HCT116 (cell line): ENCODE data around the gene UCN3. TPM values are rescaled to one million over a fixed set of nuclear protein-coding genes. Genes with fewer than 3 reads are reported as not detected.

ENCODE experiments used
- ATAC-seq: fragments of 200-7000 bp; cut with Tn5 transposase; 2 replicates; pipeline ENCODE4 v1.9.1; 2020; ENCODE audit warnings: mild to moderate bottlenecking, moderate library complexity
- BruUV-seq: library from RNA; stranded (reverse); fragments of 400-500 nt; replicated peaks from 2 replicates; lab custom pipeline; 2021; lab: Mats Ljungman, UMichigan
- CTCF ChIA-PET: fragments of 300-600 bp; sonication (Branson Sonifier 250); formaldehyde crosslinking; loops from one replicate; lab custom pipeline; 2021; ENCODE audit warnings: antibody characterized with exemption; lab: Charles Lee
- POLR2A ChIA-PET: fragments of 300-600, 350-600 bp; sonication (Branson Sonifier 250); formaldehyde crosslinking; loops from one replicate; lab custom pipeline; 2021; ENCODE audit warnings: antibody characterized with exemption; lab: Charles Lee
- RAD21 ChIA-PET, 2 experiments: fragments of 300-600 bp; sonication (Branson Sonifier 250); formaldehyde crosslinking; loops; one replicate each; lab custom pipeline; 2023; ENCODE audit warnings: low total read pairs in 2 of 2; ENCODE audit not compliant: uncharacterized antibody in 2 of 2, unreplicated experiment in 2 of 2, low non-redundant PET in 1 of 2; lab: Charles Lee
- DNase-seq: peaks from one replicate; pipeline ENCODE4 v3.0.0-alpha.2; 2010; ENCODE audit warnings: low read depth, low spot score
- H2AFZ ChIP-seq: fragments of 200-600 bp; shearing (Covaris generic), sonication (generic); 2 replicates; pipeline ENCODE4 v1.6.1; 2017; ENCODE audit warnings: low read depth, mixed run types, mixed read lengths, antibody characterized with exemption, low read length; ENCODE audit not compliant: poor library complexity, severe bottlenecking
- H3K27ac ChIP-seq: 2 replicates; pipeline ENCODE4 v1.5.1; 2012; ENCODE audit warnings: low read depth, low read length
- H3K27me3 ChIP-seq: fragments of 200-600 bp; sonication (generic); 2 replicates; pipeline ENCODE4 v1.6.1; 2016; ENCODE audit warnings: mixed run types, low read length, mixed read lengths; ENCODE audit not compliant: insufficient read depth
- H3K36me3 ChIP-seq, 2 experiments: fragments of 200-500 bp in 1 of 2; fragments of 200-600 bp in 1 of 2; sonication (Bioruptor generic) in 1 of 2; sonication (generic) in 1 of 2; 2 replicates each; pipeline versions ENCODE4 v1.5.1 to v1.6.1; 2014 to 2016; ENCODE audit warnings: low read length in 2 of 2, inconsistent platforms in 1 of 2, mixed read lengths in 1 of 2, mixed run types in 1 of 2; ENCODE audit not compliant: insufficient read depth in 2 of 2, control insufficient read depth in 1 of 2
- H3K4me1 ChIP-seq, 2 experiments: fragments of 200-600 bp in 1 of 2; sonication (generic) in 1 of 2; 2 replicates each; pipeline versions ENCODE4 v1.5.1 to v1.6.1; 2012 to 2017; ENCODE audit warnings: low read length in 2 of 2, inconsistent platforms in 1 of 2, mild to moderate bottlenecking in 1 of 2, mixed read lengths in 1 of 2, mixed run types in 1 of 2, moderate library complexity in 1 of 2; ENCODE audit not compliant: insufficient read depth in 2 of 2, control insufficient read depth in 1 of 2
- H3K4me2 ChIP-seq: fragments of 200-600 bp; sonication (generic); 2 replicates; pipeline ENCODE4 v1.6.1; 2017; ENCODE audit warnings: mixed run types, low read length, mixed read lengths
- H3K4me3 ChIP-seq, 2 experiments: fragments of 200-600 bp in 1 of 2; sonication (generic) in 1 of 2; replicated peaks in 1 of 2; 2 replicates each; pipeline ENCODE4 v1.5.1; 2011 to 2016; ENCODE audit warnings: low read length in 2 of 2, control low read depth in 1 of 2, low read depth in 1 of 2, mild to moderate bottlenecking in 1 of 2, mixed read lengths in 1 of 2, mixed run types in 1 of 2
- H3K79me2 ChIP-seq: fragments of 200-600 bp; sonication (generic); 2 replicates; pipeline ENCODE4 v1.6.1; 2017; ENCODE audit warnings: mild to moderate bottlenecking, mixed run types, low read length, moderate library complexity, mixed read lengths; ENCODE audit not compliant: insufficient read depth
- H3K9ac ChIP-seq: fragments of 200-600 bp; sonication (generic); 2 replicates; pipeline ENCODE4 v1.6.1; 2016; ENCODE audit warnings: low read length, mixed read lengths
- H3K9me2 ChIP-seq: fragments of 200-600 bp; sonication (generic), shearing (Covaris generic); 2 replicates; pipeline ENCODE4 v1.6.1; 2017; ENCODE audit warnings: mixed run types, mild to moderate bottlenecking, moderate library complexity; ENCODE audit not compliant: insufficient read depth
- H3K9me3 ChIP-seq, 2 experiments: fragments of 200-500 bp in 1 of 2; fragments of 200-600 bp in 1 of 2; sonication (Bioruptor generic) in 1 of 2; sonication (generic) in 1 of 2; 2 replicates each; pipeline ENCODE4 v1.6.1; 2014 to 2017; ENCODE audit warnings: low read length in 2 of 2, mixed read lengths in 2 of 2, inconsistent platforms in 1 of 2, low read depth in 1 of 2, mild to moderate bottlenecking in 1 of 2, mixed run types in 1 of 2, moderate library complexity in 1 of 2; ENCODE audit not compliant: control insufficient read depth in 1 of 2, insufficient read depth in 1 of 2
- H4K20me1 ChIP-seq: fragments of 200-600 bp; sonication (generic), shearing (Covaris generic); 2 replicates; pipeline ENCODE4 v1.6.1; 2017; ENCODE audit warnings: mixed run types, mild to moderate bottlenecking, moderate library complexity; ENCODE audit not compliant: insufficient read depth
- ATF3 ChIP-seq: IDR thresholded peaks from 2 replicates; pipeline ENCODE4 v1.6.1; 2012
- CBX3 ChIP-seq: IDR thresholded peaks from 2 replicates; pipeline ENCODE4 v1.6.1; 2012; ENCODE audit warnings: low read depth
- CEBPB ChIP-seq: IDR thresholded peaks from 2 replicates; pipeline ENCODE4 v1.6.1; 2012; ENCODE audit warnings: low read depth
- EGR1 ChIP-seq: IDR thresholded peaks from 2 replicates; pipeline ENCODE4 v1.6.1; 2012; ENCODE audit warnings: low read depth
- EZH2 ChIP-seq: fragments of 200-600 bp; sonication (generic); IDR thresholded peaks from 2 replicates; pipeline ENCODE4 v1.6.1; 2017; ENCODE audit warnings: antibody characterized with exemption, mixed run types
- EZH2phosphoT487 ChIP-seq: fragments of 200-600 bp; IDR thresholded peaks from 2 replicates; pipeline ENCODE4 v1.6.1; 2018; ENCODE audit warnings: antibody characterized with exemption, borderline replicate concordance
- JUND ChIP-seq: IDR thresholded peaks from 2 replicates; pipeline ENCODE4 v1.6.1; 2012
- POLR2AphosphoS5 ChIP-seq: IDR thresholded peaks from 2 replicates; pipeline ENCODE4 v1.6.1; 2011; ENCODE audit warnings: mild to moderate bottlenecking, low read depth, low read length, moderate library complexity
- RAD21 ChIP-seq: IDR thresholded peaks from 2 replicates; pipeline ENCODE4 v1.6.1; 2012; ENCODE audit warnings: low read depth, mild to moderate bottlenecking
- REST ChIP-seq: IDR thresholded peaks from 2 replicates; pipeline ENCODE4 v1.6.1; 2012; ENCODE audit warnings: low read depth
- SP1 ChIP-seq: IDR thresholded peaks from 2 replicates; pipeline ENCODE4 v1.6.1; 2012; ENCODE audit warnings: low read depth
- SRF ChIP-seq: IDR thresholded peaks from 2 replicates; pipeline ENCODE4 v1.6.1; 2012; ENCODE audit warnings: low read depth
- TCF7L2 ChIP-seq: IDR thresholded peaks from 2 replicates; pipeline ENCODE4 v1.7.0; 2011; ENCODE audit warnings: borderline replicate concordance, inconsistent platforms; ENCODE audit not compliant: insufficient read depth, insufficient read length; ENCODE audit errors: extremely low read depth
- YY1 ChIP-seq: IDR thresholded peaks from 2 replicates; pipeline ENCODE4 v1.6.1; 2011; ENCODE audit warnings: low read length, low read depth, moderate library complexity, mild to moderate bottlenecking; ENCODE audit not compliant: insufficient replicate concordance; ENCODE audit errors: extremely low read depth
- ZBTB33 ChIP-seq: IDR thresholded peaks from 2 replicates; pipeline ENCODE4 v1.6.1; 2011; ENCODE audit warnings: mild to moderate bottlenecking, low read length, moderate library complexity; ENCODE audit not compliant: insufficient replicate concordance; ENCODE audit errors: extremely low read depth
- ZFX ChIP-seq: fragments of 450-650 bp; IDR thresholded peaks from 2 replicates; pipeline ENCODE4 v1.6.1; 2017
- ZNF274 ChIP-seq: fragments of 200-500 bp; sonication (Bioruptor generic); IDR thresholded peaks from 2 replicates; pipeline ENCODE4 v1.6.1; 2014; ENCODE audit warnings: mild to moderate bottlenecking, low read depth, low read length, inconsistent platforms
- intact Hi-C: fragments of 100-400 bp; cut with micrococcal nuclease; formaldehyde crosslinking; loops from 2 replicates; pipeline ENCODE4 v1.10.0; 2022
- total RNA-seq: library from RNA; stranded (reverse); gene quantifications from one replicate; pipeline ENCODE4 v1.2.1, GENCODE V29; 2021; ENCODE audit not compliant: unreplicated experiment

The UCN3 gene
- total RNA-seq, 1 experiment from 2014 or later: not detected

- POLR2A ChIA-PET: no interaction called here
- peaks cover 56% of the 10 kb centered on the region for H3K27me3 ChIP-seq
- H3K36me3 ChIP-seq: no peaks in the 10 kb centered on the region
- H3K79me2 ChIP-seq: no peaks in the 10 kb centered on the region
- no peak overlapping the region for H3K9ac ChIP-seq
- DNase-seq (no peak), ATAC-seq (no peak)
- no peak overlapping the region for H3K4me2 ChIP-seq
- no peaks in the 10 kb centered on the region for H4K20me1 ChIP-seq
- RAD21 ChIA-PET: no interaction called here
- H3K4me3 ChIP-seq: no peak overlapping the region
- no peak overlapping the region for H2AFZ ChIP-seq
- H3K27ac ChIP-seq: no peak overlapping the region
- H3K4me1 ChIP-seq: no peaks in the 10 kb centered on the region
- TF ChIP-seq ZNF274: no peak
- no peak for TF ChIP-seq CBX3
- TF ChIP-seq CEBPB: no peak
- intact Hi-C loops: no loop called here
- BruUV-seq: no TSS peak
- H3K9me2 ChIP-seq: no peaks in the 10 kb centered on the region
- H3K9me3 ChIP-seq: no peaks in the 10 kb centered on the region
- CTCF ChIA-PET: no interaction called here
Observed at GRCh38 chr10:5361966-5362365, 2.8 kb upstream of the UCN3 start.

GRCh38 chr10:5362873-5363272, 1.9 kb upstream of the UCN3 start:
- no peak overlapping the region for H3K27ac ChIP-seq
- no peaks in the 10 kb centered on the region for H3K9me3 ChIP-seq
- no peak overlapping the region for H3K9ac ChIP-seq
- no peaks in the 10 kb centered on the region for H3K36me3 ChIP-seq
- peaks cover 57% of the 10 kb centered on the region for H3K27me3 ChIP-seq
- ChIA-PET POLR2A (no interaction called here), CTCF (no interaction called here), RAD21 (no interaction called here)
- H3K4me3 ChIP-seq: no peak overlapping the region
- H3K4me2 ChIP-seq: no peak overlapping the region
- no TSS peak for BruUV-seq
- H3K79me2 ChIP-seq: no peaks in the 10 kb centered on the region
- no peak for ATAC-seq
- no peak overlapping the region for H2AFZ ChIP-seq
- H4K20me1 ChIP-seq: no peaks in the 10 kb centered on the region
- DNase-seq: no peak
- intact Hi-C loops: no loop called here
- no peaks in the 10 kb centered on the region for H3K9me2 ChIP-seq
- H3K4me1 ChIP-seq: no peaks in the 10 kb centered on the region
- TF ChIP-seq SP1 (no peak), POLR2AphosphoS5 (no peak), ZNF274 (no peak), ZFX (no peak), YY1 (no peak), SRF (no peak), EZH2 (no peak), RAD21 (no peak), TCF7L2 (no peak), EGR1 (no peak), EZH2phosphoT487 (no peak), ATF3 (no peak), JUND (no peak), REST (no peak), CBX3 (no peak), ZBTB33 (no peak)
